Kidney glomerular epithelial cell (primary cell): Measurements from ENCODE around the gene CCDC187.
A peak's percentile ranks its signal among the peaks of the same experiment; 100 is the strongest.
"Not testable (repeated sequence)": the region's sequence is repeated elsewhere in the genome, so short reads cannot be mapped to it uniquely, and the experiment has no call there.

Source experiments
- DNase-seq: peaks from one replicate; lab custom pipeline; 2025; lab: John Stamatoyannopoulos, UW

Gene CCDC187

GRCh38 chr9:136326761-136327303 is 22.9 kb upstream of the CCDC187 start:
- DNase-seq = no peak

- peak; percentile 14 for DNase-seq
Measured at GRCh38 chr9:136326061-136326760, 22.3 kb upstream of the CCDC187 start.

- DNase-seq = no peak
Measured at GRCh38 chr9:136325358-136325757, 21.5 kb upstream of the CCDC187 start.

- no peak for DNase-seq
Measured at GRCh38 chr9:136324501-136325300, 20.8 kb upstream of the CCDC187 start.

- no peak for DNase-seq
Measured at GRCh38 chr9:136323371-136323789, 19.5 kb upstream of the CCDC187 start.

- DNase-seq = no peak
Measured at GRCh38 chr9:136322756-136323330, 18.9 kb upstream of the CCDC187 start.

GRCh38 chr9:136321561-136321960 is 17.7 kb upstream of the CCDC187 start:
- DNase-seq = no peak

GRCh38 chr9:136320972-136321371 is 17.1 kb upstream of the CCDC187 start:
- not testable (repeated sequence) for DNase-seq

GRCh38 chr9:136319955-136320354 is 16.1 kb upstream of the CCDC187 start:
- DNase-seq = not testable (repeated sequence)

GRCh38 chr9:136319244-136319643 is 15.3 kb upstream of the CCDC187 start:
- not testable (repeated sequence) for DNase-seq

GRCh38 chr9:136318776-136319241 is 14.9 kb upstream of the CCDC187 start:
- DNase-seq = no peak

- DNase-seq = no peak
Measured at GRCh38 chr9:136318111-136318775, 14.3 kb upstream of the CCDC187 start.

GRCh38 chr9:136317695-136318094 is 13.8 kb upstream of the CCDC187 start:
- no peak for DNase-seq

GRCh38 chr9:136316896-136317676 is 13.2 kb upstream of the CCDC187 start:
- DNase-seq = no peak

- no peak for DNase-seq
Measured at GRCh38 chr9:136316271-136316751, 12.4 kb upstream of the CCDC187 start.

GRCh38 chr9:136314944-136315343 is 11.1 kb upstream of the CCDC187 start:
- no peak for DNase-seq

- DNase-seq = no peak
Measured at GRCh38 chr9:136314056-136314416, 10.1 kb upstream of the CCDC187 start.

- DNase-seq = no peak
Measured at GRCh38 chr9:136313111-136314055, 9.5 kb upstream of the CCDC187 start.

- DNase-seq = peak; percentile 7
Measured at GRCh38 chr9:136312436-136312835, 8.5 kb upstream of the CCDC187 start.

- no peak for DNase-seq
Measured at GRCh38 chr9:136312009-136312375, 8.1 kb upstream of the CCDC187 start.
